HepG2 (cell line): ENCODE data around the gene GADD45GIP1. TPM values are rescaled to one million over a fixed set of nuclear protein-coding genes. Genes with fewer than 3 reads are reported as not detected.
A peak's percentile ranks its signal among the peaks of the same experiment; 100 is the strongest.

Source experiments
- ATAD3A ChIP-seq: sonication (generic); formaldehyde crosslinking; IDR thresholded peaks from 2 replicates; pipeline ENCODE4 v1.4.0; 2020; ENCODE audit warnings: missing genetic modification reagents
- BHLHE40 ChIP-seq: IDR thresholded peaks from 2 replicates; pipeline ENCODE4 v1.6.1; 2011; ENCODE audit warnings: low read length, improper control_type of control experiment
- HDAC1 ChIP-seq: sonication (generic); formaldehyde crosslinking; IDR thresholded peaks from 2 replicates; pipeline ENCODE4 v1.5.1; 2020; ENCODE audit warnings: mild to moderate bottlenecking, missing genetic modification reagents
- NFATC3 ChIP-seq: sonication (generic); formaldehyde crosslinking; IDR thresholded peaks from 2 replicates; pipeline ENCODE4 v1.5.1; 2020; ENCODE audit warnings: mild to moderate bottlenecking, missing genetic modification reagents
- NFRKB ChIP-seq: fragments of 450-650 bp; IDR thresholded peaks from 2 replicates; pipeline ENCODE4 v1.6.1; 2017
- PHF20 ChIP-seq: sonication (generic); formaldehyde crosslinking; IDR thresholded peaks from 2 replicates; pipeline ENCODE4 v1.5.0; 2020; ENCODE audit warnings: mild to moderate bottlenecking, missing genetic modification reagents
- PPARG ChIP-seq: conservative IDR thresholded peaks from 2 replicates; pipeline ENCODE4 v1.6.1; 2016; ENCODE audit warnings: missing biosample characterization, missing genetic modification reagents
- RAD51 ChIP-seq: fragments of 450-650 bp; IDR thresholded peaks from 2 replicates; pipeline ENCODE4 v1.6.1; 2016; ENCODE audit warnings: borderline replicate concordance
- RBM39 ChIP-seq: fragments of 200-400 bp; formaldehyde crosslinking; IDR thresholded peaks from one replicate; pipeline ENCODE4 v1.6.1; 2018; ENCODE audit warnings: antibody characterized with exemption, mild to moderate bottlenecking, low read depth, low read length; ENCODE audit not compliant: poor library complexity, severe bottlenecking
- SSRP1 ChIP-seq: IDR thresholded peaks from 2 replicates; pipeline ENCODE4 v1.6.1; 2016; ENCODE audit warnings: control low read depth
- TMF1 ChIP-seq: sonication (generic); formaldehyde crosslinking; IDR thresholded peaks from 2 replicates; pipeline ENCODE4 v1.8.1; 2022; ENCODE audit warnings: low read depth, missing genetic modification reagents
- TOPORS ChIP-seq: sonication (generic); formaldehyde crosslinking; IDR thresholded peaks from 2 replicates; pipeline ENCODE4 v1.8.0; 2023; ENCODE audit warnings: mild to moderate bottlenecking, missing genetic modification reagents
- ZBTB3 ChIP-seq: sonication (generic); formaldehyde crosslinking; IDR thresholded peaks from 2 replicates; pipeline ENCODE4 v1.4.0; 2020; ENCODE audit warnings: low read depth, mild to moderate bottlenecking, moderate library complexity, missing genetic modification reagents, borderline replicate concordance
- ZFX ChIP-seq: sonication (generic); formaldehyde crosslinking; IDR thresholded peaks from 2 replicates; pipeline ENCODE4 v1.4.0; 2020; ENCODE audit warnings: mild to moderate bottlenecking, low read depth, missing genetic modification reagents, moderate library complexity
- ZNF263 ChIP-seq: sonication (generic); formaldehyde crosslinking; IDR thresholded peaks from 2 replicates; pipeline ENCODE4 v1.4.0; 2020; ENCODE audit warnings: missing genetic modification reagents
- ZNF292 ChIP-seq: sonication (generic); formaldehyde crosslinking; IDR thresholded peaks from 2 replicates; pipeline ENCODE4 v1.8.1; 2022; ENCODE audit warnings: mild to moderate bottlenecking, low read depth, missing genetic modification reagents, borderline replicate concordance
- ZNF296 ChIP-seq: sonication (generic); formaldehyde crosslinking; conservative IDR thresholded peaks from 2 replicates; pipeline ENCODE4 v1.5.0; 2020; ENCODE audit warnings: mild to moderate bottlenecking, missing genetic modification reagents
- ZNF329 ChIP-seq: sonication (generic); formaldehyde crosslinking; IDR thresholded peaks from 2 replicates; pipeline ENCODE4 v1.9.0; 2021; ENCODE audit warnings: low read depth, mild to moderate bottlenecking, missing genetic modification reagents
- ZNF350 ChIP-seq: sonication (generic); formaldehyde crosslinking; IDR thresholded peaks from 2 replicates; pipeline ENCODE4 v1.4.0; 2020; ENCODE audit warnings: mild to moderate bottlenecking, low read depth, missing genetic modification reagents, borderline replicate concordance
- ZNF510 ChIP-seq: sonication (generic); formaldehyde crosslinking; IDR thresholded peaks from 2 replicates; pipeline ENCODE4 v1.4.0; 2020; ENCODE audit warnings: low read depth, mild to moderate bottlenecking, missing genetic modification reagents
- ZSCAN25 ChIP-seq: sonication (generic); formaldehyde crosslinking; IDR thresholded peaks from 2 replicates; pipeline ENCODE4 v1.8.0; 2022; ENCODE audit warnings: mild to moderate bottlenecking, missing genetic modification reagents
- polyA plus RNA-seq, 8 experiments: library from polyadenylated mRNA; depleted of rRNA in 3 of 8; stranded (reverse) in 7 of 8; unstranded in 1 of 8; fragments of >200 nt; fragmentation: Illumina TruSeq in 4 of 8; extraction: Trizol in 4 of 8; gene quantifications; 2 replicates each; pipeline versions ENCODE4 v1.2.1 to v1.2.3, GENCODE V29; 2011 to 2016; ENCODE audit warnings: low read depth in 4 of 8, missing spikeins in 1 of 8, mixed read lengths in 1 of 8; ENCODE audit not compliant: insufficient read depth in 1 of 8
- total RNA-seq, 5 experiments: library from RNA; depleted of rRNA; stranded (reverse); fragments of >200 nt; fragmentation: Illumina TruSeq; extraction: Trizol; gene quantifications; 2 replicates each; pipeline ENCODE4 v1.2.3, GENCODE V29; 2016; ENCODE audit warnings: low read depth in 1 of 5
- TF ChIP-seq, protein P1 (sequence below): sonication (generic); formaldehyde crosslinking; IDR thresholded peaks from 2 replicates; pipeline ENCODE4 v1.8.0; 2022; ENCODE audit warnings: mild to moderate bottlenecking, missing genetic modification reagents
- TF ChIP-seq, protein P2 (sequence below): sonication (generic); formaldehyde crosslinking; IDR thresholded peaks from 2 replicates; pipeline ENCODE4 v1.4.0; 2020; ENCODE audit warnings: missing genetic modification reagents
- TF ChIP-seq, protein P3 (sequence below): IDR thresholded peaks from 2 replicates; pipeline ENCODE4 v1.6.1; 2016; ENCODE audit warnings: low read depth, control low read depth
- TF ChIP-seq, protein P4 (sequence below): sonication (generic); formaldehyde crosslinking; IDR thresholded peaks from 2 replicates; pipeline ENCODE4 v1.9.0; 2021; ENCODE audit warnings: missing genetic modification reagents, mild to moderate bottlenecking, borderline replicate concordance

The GADD45GIP1 gene
- total and polyA plus RNA-seq, 2 of the 13 experiments (the other 11 are each of a cell fraction or from before 2014, with no cell fraction given) = 24.6 to 30.7 TPM

DNA sequence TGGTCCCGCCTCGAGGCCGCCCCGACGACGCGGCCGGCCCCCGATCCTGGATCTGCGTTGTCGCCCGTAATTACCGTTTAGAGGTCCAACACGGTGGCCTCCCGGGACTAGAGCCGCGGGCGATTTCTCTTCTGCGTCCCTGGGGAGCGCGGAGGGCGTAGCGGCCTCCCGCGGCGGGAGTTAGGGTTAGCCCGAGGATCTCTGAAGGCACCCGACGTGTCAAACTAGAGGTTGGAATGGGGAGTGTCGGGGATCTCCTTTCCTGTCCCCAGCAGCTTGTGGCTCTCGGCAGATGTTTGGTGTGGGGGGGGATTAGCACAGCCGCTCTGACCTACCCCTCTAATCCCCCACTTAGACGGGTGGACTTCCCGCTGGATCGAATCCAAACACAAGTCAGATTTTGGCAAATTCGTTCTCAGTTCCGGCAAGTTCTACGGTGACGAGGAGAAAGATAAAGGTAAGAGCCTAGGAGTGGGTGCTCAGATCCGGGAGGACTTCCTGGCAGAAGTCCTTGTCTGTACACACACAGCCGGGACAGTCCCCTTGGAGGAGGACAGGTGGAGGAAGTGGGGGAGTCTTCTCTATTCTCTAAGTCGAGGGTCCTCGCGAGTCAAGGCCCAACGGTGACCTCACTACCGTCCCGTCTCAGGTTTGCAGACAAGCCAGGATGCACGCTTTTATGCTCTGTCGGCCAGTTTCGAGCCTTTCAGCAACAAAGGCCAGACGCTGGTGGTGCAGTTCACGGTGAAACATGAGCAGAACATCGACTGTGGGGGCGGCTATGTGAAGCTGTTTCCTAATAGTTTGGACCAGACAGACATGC lies 18.0 kb downstream of the GADD45GIP1 start (continued):
- TF ChIP-seq HDAC1 (CRISPR knock-in tag) (no peak), NFATC3 (CRISPR knock-in tag) (no peak), ZSCAN25 (CRISPR knock-in tag) (peak; percentile 35; the same call in 1 of the 2 replicates), ZNF329 (0 out of 2 replicates have a peak, but pooled peaks have one; percentile 18), SSRP1 (CRISPR knock-in tag) (no peak), ZNF350 (no peak), ATAD3A (CRISPR knock-in tag) (no peak), TOPORS (CRISPR knock-in tag) (no peak), ZNF510 (CRISPR knock-in tag) (peak; percentile 83; the same call in 1 of the 2 replicates), RAD51 (no peak), RBM39 (peak; percentile 11), PHF20 (no peak), ZNF263 (CRISPR knock-in tag) (peak; percentile 87), ZFX (CRISPR knock-in tag) (no peak), PPARG (CRISPR knock-in tag) (no peak), NFRKB (no peak), ZBTB3 (CRISPR knock-in tag) (no peak), BHLHE40 (no peak), ZNF296 (CRISPR knock-in tag) (no peak), TMF1 (no peak), ZNF292 (CRISPR knock-in tag) (no peak)
- TF ChIP-seq, protein P1, sequence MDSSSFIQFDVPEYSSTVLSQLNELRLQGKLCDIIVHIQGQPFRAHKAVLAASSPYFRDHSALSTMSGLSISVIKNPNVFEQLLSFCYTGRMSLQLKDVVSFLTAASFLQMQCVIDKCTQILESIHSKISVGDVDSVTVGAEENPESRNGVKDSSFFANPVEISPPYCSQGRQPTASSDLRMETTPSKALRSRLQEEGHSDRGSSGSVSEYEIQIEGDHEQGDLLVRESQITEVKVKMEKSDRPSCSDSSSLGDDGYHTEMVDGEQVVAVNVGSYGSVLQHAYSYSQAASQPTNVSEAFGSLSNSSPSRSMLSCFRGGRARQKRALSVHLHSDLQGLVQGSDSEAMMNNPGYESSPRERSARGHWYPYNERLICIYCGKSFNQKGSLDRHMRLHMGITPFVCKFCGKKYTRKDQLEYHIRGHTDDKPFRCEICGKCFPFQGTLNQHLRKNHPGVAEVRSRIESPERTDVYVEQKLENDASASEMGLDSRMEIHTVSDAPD (CRISPR knock-in tag) = no peak
- TF ChIP-seq, protein P2, sequence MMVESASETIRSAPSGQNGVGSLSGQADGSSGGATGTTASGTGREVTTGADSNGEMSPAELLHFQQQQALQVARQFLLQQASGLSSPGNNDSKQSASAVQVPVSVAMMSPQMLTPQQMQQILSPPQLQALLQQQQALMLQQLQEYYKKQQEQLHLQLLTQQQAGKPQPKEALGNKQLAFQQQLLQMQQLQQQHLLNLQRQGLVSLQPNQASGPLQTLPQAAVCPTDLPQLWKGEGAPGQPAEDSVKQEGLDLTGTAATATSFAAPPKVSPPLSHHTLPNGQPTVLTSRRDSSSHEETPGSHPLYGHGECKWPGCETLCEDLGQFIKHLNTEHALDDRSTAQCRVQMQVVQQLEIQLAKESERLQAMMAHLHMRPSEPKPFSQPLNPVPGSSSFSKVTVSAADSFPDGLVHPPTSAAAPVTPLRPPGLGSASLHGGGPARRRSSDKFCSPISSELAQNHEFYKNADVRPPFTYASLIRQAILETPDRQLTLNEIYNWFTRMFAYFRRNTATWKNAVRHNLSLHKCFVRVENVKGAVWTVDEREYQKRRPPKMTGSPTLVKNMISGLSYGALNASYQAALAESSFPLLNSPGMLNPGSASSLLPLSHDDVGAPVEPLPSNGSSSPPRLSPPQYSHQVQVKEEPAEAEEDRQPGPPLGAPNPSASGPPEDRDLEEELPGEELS = no peak; the same call in 1 of the 2 replicates
- TF ChIP-seq, protein P3, sequence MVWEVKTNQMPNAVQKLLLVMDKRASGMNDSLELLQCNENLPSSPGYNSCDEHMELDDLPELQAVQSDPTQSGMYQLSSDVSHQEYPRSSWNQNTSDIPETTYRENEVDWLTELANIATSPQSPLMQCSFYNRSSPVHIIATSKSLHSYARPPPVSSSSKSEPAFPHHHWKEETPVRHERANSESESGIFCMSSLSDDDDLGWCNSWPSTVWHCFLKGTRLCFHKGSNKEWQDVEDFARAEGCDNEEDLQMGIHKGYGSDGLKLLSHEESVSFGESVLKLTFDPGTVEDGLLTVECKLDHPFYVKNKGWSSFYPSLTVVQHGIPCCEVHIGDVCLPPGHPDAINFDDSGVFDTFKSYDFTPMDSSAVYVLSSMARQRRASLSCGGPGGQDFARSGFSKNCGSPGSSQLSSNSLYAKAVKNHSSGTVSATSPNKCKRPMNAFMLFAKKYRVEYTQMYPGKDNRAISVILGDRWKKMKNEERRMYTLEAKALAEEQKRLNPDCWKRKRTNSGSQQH (CRISPR knock-in tag) = no peak
- TF ChIP-seq, protein P4, sequence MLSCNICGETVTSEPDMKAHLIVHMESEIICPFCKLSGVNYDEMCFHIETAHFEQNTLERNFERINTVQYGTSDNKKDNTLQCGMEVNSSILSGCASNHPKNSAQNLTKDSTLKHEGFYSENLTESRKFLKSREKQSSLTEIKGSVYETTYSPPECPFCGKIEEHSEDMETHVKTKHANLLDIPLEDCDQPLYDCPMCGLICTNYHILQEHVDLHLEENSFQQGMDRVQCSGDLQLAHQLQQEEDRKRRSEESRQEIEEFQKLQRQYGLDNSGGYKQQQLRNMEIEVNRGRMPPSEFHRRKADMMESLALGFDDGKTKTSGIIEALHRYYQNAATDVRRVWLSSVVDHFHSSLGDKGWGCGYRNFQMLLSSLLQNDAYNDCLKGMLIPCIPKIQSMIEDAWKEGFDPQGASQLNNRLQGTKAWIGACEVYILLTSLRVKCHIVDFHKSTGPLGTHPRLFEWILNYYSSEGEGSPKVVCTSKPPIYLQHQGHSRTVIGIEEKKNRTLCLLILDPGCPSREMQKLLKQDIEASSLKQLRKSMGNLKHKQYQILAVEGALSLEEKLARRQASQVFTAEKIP (CRISPR knock-in tag) = no peak
